GM19468 (cell line): ENCODE data around the gene PLPPR1.
"Not testable (repeated sequence)": the region's sequence is repeated elsewhere in the genome, so short reads cannot be mapped to it uniquely, and the experiment has no call there.

ENCODE experiments used
- ATAC-seq: cut with Tn5 transposase; IDR thresholded peaks from one replicate; pipeline ENCODE4 v1.9.1; 2021; ENCODE audit warnings: mild to moderate bottlenecking, moderate library complexity, moderate number of reproducible peaks; ENCODE audit not compliant: unreplicated experiment; ENCODE audit errors: extremely low read depth

The PLPPR1 gene

GRCh38 chr9:101039581-101039980 is 11.1 kb downstream of the PLPPR1 start:
- ATAC-seq: not testable (repeated sequence)

- ATAC-seq: no peak
Measured at GRCh38 chr9:101047848-101048397, 19.4 kb downstream of the PLPPR1 start.

- ATAC-seq: no peak
Measured at GRCh38 chr9:101050650-101051049, 22.1 kb downstream of the PLPPR1 start.

GRCh38 chr9:101054657-101055056 is 26.1 kb downstream of the PLPPR1 start:
- no peak for ATAC-seq

- ATAC-seq: no peak
Measured at GRCh38 chr9:101055516-101055915, 27.0 kb downstream of the PLPPR1 start.

GRCh38 chr9:101062686-101063085 is 34.2 kb downstream of the PLPPR1 start:
- ATAC-seq: no peak

GRCh38 chr9:101063192-101063591 is 34.7 kb downstream of the PLPPR1 start:
- no peak for ATAC-seq

- no peak for ATAC-seq
Measured at GRCh38 chr9:101064206-101064605, 35.7 kb downstream of the PLPPR1 start.

GRCh38 chr9:101065930-101066329 is 37.4 kb downstream of the PLPPR1 start:
- no peak for ATAC-seq

- ATAC-seq: no peak
Measured at GRCh38 chr9:101068696-101069095, 40.2 kb downstream of the PLPPR1 start.

- no peak for ATAC-seq
Measured at GRCh38 chr9:101072259-101072658, 43.7 kb downstream of the PLPPR1 start.

- ATAC-seq: no peak
Measured at GRCh38 chr9:101073122-101073521, 44.6 kb downstream of the PLPPR1 start.

GRCh38 chr9:101081641-101082040 is 53.1 kb downstream of the PLPPR1 start:
- ATAC-seq: no peak

- no peak for ATAC-seq
Measured at GRCh38 chr9:101083448-101084202, 55.1 kb downstream of the PLPPR1 start.

GRCh38 chr9:101087426-101087825 is 58.9 kb downstream of the PLPPR1 start:
- ATAC-seq: no peak

GRCh38 chr9:101092922-101093321 is 64.4 kb downstream of the PLPPR1 start:
- ATAC-seq: no peak

- ATAC-seq: no peak
Measured at GRCh38 chr9:101093620-101094019, 65.1 kb downstream of the PLPPR1 start.

GRCh38 chr9:101094686-101095085 is 66.2 kb downstream of the PLPPR1 start:
- ATAC-seq: no peak

GRCh38 chr9:101097210-101097609 is 68.7 kb downstream of the PLPPR1 start:
- no peak for ATAC-seq

- no peak for ATAC-seq
Measured at GRCh38 chr9:101098392-101098791, 69.9 kb downstream of the PLPPR1 start.

GRCh38 chr9:101114317-101114716 is 85.8 kb downstream of the PLPPR1 start:
- no peak for ATAC-seq

- no peak for ATAC-seq
Measured at GRCh38 chr9:101115102-101115501, 86.6 kb downstream of the PLPPR1 start.
